GM15510 (cell line): Measurements from ENCODE around the gene RAB20.

Source experiments
- POLR2A ChIP-seq: IDR thresholded peaks from 3 replicates; pipeline ENCODE4 v1.6.1; 2011; ENCODE audit warnings: borderline replicate concordance; ENCODE audit not compliant: insufficient read length; ENCODE audit errors: extremely low read depth

Gene RAB20

DNA sequence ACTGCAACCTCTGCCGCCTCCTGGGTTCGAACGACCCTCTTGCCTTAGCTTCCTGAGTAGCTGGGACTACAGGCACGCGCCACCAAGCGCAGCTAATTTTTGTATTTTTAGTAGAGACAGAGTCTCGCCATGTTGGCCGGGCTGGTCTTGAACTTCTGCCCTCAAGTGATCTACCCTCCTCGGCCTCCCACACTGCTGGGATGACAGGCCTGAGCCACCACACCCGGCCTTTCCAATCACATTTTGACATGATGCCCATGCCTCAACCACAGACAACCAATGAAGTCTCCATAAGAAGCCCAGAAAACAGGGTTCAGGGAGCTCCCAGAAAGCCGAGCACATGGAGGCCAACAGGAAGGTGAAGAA, 11.7 kb downstream of the RAB20 start:
- no peak for TF ChIP-seq POLR2A

DNA sequence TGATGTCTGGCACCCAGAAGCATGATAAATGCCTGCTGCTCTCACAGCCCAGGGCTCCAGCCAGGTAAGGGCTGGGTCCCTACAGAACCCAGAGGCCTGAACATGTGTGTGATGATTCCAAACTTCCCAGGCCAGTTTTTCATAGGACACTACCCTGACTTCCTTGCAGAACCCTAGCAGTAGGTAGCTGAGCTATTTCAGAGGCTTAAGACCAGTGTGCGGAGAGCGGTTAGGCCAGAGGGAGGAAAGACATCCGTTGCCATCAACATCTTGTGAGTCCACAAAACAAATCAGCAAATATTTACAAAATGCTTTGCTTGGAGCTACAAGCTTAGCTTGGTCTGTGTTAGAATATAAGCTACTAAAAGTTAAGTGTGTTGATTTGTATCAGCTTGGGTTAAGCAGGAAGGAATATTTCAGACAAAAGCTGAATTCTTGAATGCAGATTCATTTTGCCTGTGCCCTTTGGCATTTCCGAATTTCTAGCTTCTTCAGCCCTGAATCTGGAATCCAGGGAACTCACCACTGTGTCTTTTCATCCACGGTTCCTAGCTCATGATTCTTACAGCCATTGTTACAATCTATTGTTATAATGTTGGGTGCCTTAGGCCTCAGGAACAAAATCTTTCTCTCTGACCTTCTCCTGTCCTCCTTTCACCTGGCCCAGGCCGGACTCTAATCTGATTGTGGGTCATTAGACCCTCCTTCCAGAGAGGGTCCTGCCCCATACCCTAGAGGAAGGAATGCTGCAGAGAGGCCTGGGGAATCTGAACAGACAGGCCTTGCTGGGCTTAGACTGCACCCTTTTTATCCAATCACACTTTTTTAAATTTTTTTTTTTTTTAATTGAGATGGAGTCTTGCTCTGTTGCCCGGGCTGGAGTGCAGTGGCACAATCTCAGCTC, 12.4 kb downstream of the RAB20 start:
- TF ChIP-seq POLR2A = no peak

DNA sequence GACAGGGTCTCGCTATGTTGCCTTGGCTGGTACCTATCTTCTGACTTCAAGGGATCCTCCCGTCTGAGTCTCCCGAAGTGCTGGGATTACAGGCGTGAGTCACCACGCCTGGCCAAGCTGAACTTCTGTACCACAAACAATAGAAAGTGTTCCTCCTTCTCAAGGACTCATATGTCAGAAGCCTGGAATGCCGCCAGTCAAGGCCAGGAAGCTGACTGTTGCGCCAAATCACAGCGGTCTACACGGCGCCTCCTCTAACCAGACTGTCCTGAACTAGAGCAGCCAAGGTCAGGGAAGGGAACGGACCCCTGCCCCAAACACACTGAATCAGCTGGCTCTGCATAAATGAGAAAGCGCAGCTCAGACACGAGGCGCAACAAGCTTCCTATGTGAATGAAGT, 14.6 kb downstream of the RAB20 start:
- TF ChIP-seq POLR2A = no peak

DNA sequence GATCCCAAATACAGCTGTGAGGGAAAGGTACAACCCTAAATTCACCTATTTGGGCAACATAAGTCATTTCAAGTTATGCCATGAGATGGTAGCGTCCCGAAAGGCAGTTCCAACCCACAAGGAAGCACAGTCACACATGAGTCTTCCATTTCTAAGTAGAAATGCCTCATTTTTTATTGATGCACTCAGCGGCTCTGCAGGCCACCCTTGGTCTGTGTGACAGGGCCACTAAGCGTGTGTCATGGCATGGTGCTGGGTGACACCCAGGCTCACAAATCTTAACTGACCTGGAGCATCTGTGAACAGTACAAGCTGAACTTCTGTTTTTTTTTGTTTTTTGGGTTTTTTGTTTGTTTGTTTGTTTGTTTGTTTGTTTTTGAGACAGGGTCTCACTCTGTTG, 15.1 kb downstream of the RAB20 start:
- TF ChIP-seq POLR2A = no peak

DNA sequence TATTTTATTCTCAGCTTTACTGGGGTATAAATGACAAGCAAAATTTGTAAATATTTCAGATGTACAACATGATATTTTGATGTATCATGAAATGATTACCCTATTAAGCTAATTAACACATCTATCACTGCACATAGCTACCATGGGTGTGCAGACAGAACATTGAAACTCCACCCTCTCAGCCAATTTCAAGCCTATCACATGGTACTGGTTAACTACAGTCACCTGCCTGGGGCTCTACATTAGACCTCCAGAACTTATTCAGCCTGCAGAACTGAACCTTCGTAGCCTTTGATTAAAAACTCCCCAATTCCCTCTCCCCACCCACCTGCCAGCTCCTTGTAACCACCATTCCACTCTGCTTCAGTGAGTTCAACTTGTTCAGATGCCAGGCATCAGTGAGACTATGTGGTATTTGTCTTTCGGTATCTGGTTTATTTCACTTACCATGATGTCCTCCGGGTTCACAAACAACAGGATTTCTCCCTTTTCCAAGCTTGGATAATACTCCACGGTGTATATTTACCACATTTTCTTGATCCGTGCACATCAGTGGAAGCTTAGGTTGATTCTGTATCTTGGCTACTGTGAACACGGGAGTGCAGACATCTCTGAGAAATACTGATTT, 19.2 kb downstream of the RAB20 start:
- no peak for TF ChIP-seq POLR2A

DNA sequence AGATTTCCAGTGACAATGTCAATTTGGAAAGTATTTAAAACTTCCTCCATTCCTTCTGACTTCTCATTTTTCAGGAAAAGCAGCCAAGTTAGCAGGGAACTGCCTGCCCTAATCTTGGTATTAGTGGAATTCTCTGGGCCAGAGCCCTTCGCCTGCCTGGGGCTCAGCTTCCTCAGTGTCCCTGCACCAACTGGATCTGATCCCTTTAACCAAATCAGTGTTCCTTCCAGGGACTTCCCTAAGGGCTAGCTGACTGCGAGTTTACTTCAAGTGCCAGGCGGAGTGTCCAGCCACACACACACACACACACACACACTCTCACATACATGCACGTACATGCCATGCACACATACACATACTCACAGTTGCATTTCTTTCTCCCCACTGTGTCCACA, 20.0 kb downstream of the RAB20 start:
- no peak for TF ChIP-seq POLR2A

DNA sequence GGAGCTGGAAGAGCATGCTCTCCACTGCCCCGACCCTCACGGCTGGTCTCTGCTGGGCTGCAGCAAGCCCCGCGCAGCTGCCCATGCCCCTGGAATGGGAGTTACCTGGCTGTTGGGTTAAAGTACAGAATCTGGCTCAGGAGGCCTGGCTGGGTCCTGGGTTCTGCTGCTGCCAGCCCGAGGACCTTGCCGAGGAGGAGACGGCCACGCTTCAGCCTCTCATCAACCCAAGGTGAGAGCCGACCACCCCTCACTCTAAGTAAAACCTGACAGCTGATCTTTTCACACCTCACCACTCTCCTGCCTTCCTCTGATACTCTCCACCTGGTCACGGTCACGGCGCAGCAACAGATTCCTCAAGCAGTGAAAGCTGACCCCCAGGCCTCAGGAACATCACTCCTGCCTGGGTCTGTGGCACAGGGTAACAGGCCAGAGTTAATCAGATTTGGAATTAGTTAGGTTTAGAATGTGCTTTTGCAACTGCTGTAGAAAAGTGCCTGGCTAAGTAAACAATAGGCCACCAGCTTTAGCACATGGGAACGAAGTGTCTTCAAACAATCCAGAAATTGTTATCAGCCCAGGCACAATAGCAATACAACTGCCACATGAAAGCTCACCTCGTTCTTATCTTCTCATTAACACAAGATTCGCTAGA, 20.5 kb downstream of the RAB20 start:
- no peak for TF ChIP-seq POLR2A

DNA sequence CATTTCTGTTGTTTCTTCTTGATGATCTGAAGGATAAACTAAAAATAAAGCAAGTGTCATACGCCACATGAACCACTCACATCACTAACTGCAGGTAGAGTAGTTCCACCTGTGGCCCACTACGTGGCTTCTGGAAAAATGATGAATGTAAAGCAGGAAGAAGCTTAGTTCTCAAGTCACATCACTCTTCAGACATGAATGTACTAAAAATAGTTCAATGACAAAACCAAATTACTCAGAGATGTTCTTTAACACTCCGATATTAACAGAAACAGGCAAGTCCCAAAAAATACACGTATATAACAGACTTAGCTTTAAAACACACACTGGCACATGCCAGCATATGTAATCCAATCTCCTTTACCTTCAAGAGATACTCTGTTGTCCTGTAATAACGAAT, 21.6 kb downstream of the RAB20 start:
- no peak for TF ChIP-seq POLR2A

DNA sequence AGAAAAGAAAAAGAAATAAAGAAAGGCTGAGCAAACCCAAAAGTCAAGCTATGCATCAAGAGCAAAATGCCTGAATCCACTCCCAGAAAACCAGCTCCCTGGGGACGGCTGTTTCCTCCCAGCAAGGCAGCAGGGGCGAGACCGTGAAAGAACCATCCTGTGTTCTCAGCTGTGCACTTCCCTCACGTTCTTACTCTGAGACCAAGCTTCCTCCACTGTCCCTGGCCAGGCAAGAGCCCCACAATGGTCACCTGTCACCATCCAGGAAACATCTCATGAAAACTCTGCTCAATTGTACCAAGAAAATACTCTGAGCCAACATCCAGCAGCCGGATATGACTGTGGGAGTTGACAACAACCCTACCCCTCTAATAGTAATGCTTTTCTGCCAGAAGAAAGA, 22.9 kb downstream of the RAB20 start:
- no peak for TF ChIP-seq POLR2A

DNA sequence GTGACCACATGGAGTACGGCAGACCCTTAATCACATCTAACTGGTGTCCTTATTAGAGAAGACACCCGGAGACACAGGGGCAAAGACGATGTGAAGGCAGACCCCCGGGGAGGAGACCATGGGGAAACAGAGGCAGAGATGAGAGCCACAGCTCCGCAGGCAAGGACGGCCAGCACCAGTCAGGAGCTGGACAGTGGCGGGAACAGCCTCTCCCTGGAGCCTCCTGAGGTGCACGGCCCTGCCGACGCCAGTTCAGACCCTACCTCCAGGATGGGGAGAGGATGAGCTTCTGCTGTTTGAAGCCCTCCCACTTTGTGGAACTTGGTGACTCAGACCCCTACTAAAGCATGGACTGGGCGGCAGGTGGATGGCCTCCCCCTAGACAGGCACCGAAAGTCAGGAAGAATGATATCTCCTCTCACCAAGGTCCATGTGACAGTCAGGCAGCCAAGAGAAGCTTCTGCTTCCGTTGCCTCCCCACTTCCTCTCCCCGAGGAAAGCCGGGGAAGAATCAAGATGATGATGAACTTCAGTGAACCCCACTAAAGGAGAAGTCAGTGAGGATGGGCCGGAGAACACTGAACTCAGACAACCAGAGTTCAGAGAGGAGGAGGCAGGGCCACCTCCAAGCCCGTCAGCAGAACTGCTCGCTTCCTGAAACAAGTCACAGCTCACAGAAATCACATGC, 25.4 kb downstream of the RAB20 start:
- no peak for TF ChIP-seq POLR2A

DNA sequence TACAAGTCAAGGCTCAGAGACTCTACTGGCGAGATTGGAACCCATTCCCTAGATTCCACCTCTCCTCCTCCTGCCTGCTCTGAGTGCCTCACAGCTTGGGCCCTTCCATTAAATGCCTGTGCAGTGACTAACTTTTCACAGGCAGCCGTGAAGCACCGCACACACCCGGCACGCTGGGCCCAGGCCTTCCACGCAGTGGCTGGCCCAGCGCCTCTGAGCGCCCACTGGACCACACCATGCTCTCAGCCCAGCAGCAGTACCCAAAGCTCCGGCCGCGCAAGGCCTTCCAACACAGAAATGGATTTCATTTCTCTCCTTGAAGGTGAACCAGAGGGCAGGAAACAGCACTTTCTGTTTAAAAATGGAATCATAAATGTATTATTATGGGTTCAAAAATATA, 26.0 kb downstream of the RAB20 start:
- no peak for TF ChIP-seq POLR2A

DNA sequence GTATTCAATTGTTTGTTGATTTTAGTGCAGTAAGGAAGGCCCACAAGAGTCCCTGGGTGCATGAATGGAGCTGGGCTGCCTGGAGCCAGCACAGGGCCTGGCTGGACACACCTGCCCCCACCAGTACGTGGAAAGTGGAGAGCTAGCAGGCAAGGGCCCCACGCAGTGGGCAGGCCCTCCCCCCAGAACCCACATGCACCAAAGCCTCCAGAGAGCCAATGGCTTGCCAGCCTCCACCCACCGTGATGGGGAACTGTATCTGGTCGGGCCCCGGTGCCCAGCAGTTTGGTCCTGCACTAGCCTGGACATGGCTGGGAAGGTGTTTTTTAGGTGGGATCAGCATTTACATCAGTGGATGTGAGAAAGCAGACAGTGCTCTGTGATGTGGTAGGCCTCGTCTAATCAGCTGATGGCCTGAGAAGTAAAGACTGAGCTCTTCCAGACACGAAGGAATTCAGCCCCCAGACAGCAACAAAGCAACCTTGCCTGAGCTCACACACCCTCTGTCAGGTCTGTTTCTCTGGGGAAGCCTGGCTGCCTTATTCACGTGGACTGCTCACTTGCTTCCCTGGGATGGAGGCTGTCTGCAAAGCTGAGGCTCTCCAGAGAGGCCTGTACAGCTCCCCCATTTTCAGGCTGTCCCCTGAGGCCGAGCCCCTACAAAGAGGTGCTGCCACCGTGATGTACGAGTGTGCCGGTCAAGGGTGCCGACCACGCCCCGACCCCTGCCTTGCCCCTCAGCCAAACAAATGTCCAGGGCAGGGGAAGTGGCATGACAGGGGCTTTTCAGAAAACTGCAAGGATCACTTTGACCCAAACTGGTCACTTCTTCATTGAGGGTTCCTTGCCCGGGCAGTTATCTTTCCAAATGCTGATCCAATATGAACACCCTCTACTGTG, 27.5 kb downstream of the RAB20 start:
- no peak for TF ChIP-seq POLR2A

DNA sequence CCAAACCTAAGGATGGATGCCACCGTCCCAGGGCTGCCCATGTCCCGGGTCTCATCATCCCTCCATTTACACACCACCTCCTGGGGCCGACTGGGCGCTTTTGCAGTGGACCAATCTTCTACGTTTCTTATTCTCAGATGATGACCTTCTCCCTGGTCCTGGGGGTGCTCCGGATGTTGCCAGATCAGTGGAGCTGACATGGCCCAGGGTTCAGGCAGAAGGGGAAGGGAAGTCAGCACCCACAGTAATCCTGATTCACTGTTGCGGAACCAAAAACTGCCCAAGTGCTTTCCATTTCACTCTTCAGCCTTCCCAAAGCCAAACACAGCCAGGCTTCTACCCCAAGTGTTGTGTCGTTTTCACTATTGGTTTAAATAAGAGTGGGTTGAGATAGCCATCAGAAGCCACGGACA, 29.8 kb downstream of the RAB20 start:
- no peak for TF ChIP-seq POLR2A

DNA sequence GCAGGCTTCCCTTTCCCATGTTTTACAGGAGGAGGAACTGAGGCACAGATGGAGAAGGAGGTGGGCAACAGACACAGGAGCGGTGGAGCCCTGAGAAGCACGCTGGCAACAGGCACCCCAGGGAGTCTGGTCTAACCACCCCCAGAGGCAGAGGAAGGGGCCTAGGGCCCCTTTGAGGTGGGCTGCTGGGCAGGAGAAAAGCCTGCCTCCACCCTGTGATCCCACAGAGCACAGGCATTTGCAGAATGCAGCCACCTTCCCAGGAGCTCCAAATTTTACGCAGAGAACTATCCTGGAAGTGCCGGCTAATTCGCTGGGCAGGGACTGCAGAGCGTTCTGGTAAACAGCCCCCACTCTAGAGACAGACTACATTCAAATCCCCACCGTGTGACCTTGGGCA, 30.4 kb downstream of the RAB20 start:
- no peak for TF ChIP-seq POLR2A
